HTR-8/SVneo (cell line): ENCODE data around the gene MAPKAPK2.

Source experiments
- DNase-seq: peaks from one replicate; pipeline ENCODE4 v3.0.0; 2011; ENCODE audit warnings: low spot score, mixed read lengths; ENCODE audit not compliant: insufficient read length
- FAIRE-seq: peaks from 2 replicates; lab custom pipeline; 2011; peaks lifted over from hg19 to GRCh38; lab: Jason Lieb, UNC

MAPKAPK2 gene

GRCh38 chr1:206699626-206700025 is 14.9 kb downstream of the MAPKAPK2 start:
- no peak for DNase-seq
- no peak for FAIRE-seq

DNA sequence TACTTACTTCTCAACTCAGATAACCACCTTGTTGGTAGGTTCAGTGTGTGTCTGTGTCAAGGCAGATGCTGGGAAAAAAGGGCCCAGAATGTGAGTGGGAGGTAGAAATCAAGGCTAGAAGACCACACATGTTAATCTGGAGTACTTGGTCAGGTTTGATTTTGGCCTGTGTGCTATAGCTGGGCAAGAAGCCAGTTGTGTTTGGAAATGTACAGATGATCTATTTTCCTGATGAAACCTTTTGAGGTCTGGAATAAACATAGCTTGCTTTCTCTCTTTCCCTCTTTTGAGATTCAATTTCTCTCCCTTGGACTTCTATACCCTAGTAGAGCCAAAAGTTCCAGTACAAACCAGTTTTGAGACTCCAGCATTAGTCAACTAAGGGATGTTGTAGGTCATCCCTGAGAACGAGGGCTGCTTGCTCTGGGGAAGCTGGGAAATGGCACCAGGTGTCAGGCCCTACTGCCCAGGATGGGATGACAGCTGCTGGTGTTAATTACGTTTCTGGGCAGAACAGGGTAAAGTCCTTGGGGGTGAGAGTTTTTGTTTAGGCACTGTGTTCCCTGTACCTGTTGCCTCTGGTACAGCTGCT is 15.8 kb downstream of the MAPKAPK2 start:
- FAIRE-seq: no peak
- DNase-seq: no peak

- FAIRE-seq: no peak
- no peak for DNase-seq
Measured at GRCh38 chr1:206702260-206702659, 17.6 kb downstream of the MAPKAPK2 start.

GRCh38 chr1:206702803-206703202 is 18.1 kb downstream of the MAPKAPK2 start:
- no peak for DNase-seq
- no peak for FAIRE-seq

DNA sequence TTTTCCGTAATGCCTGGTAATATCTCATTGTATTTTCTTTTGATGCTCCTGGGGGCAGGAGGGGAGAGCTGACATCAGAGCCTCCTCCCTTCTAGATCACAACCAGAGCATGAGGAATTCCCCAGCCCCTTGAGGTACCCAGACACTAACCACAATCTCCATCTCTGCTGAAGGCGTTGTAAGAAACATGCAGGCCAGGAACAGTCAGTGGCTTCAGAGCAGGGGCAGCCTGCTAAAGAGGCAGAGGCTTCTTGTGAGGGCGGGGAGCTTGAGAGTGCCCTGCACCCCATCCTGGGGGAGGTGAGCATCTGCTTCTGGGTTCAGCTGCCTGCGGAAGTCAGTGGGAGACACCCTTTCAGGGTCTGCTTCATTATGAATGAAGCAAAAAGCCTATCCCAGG is 19.0 kb downstream of the MAPKAPK2 start:
- DNase-seq (no peak), FAIRE-seq (no peak)

DNA sequence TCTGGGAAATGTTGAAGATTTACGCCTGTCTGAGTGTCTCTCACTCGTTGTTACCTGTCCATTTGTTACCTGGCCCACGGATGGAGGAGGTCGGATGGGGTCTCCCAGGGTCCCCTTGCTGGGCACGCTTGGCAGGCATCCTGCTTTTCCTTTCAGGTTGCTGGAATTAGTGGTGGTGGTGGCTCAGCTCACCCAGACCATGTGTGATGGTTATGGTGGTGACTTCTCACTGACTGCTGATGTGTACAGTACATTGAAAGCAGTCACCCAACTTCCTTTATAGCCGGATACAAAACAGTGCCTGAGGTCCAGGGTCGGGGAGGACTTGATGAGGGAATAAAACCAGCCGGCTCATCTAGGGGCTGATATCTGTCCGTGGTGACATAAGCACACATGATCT is 19.5 kb downstream of the MAPKAPK2 start:
- DNase-seq (no peak), FAIRE-seq (no peak)

DNA sequence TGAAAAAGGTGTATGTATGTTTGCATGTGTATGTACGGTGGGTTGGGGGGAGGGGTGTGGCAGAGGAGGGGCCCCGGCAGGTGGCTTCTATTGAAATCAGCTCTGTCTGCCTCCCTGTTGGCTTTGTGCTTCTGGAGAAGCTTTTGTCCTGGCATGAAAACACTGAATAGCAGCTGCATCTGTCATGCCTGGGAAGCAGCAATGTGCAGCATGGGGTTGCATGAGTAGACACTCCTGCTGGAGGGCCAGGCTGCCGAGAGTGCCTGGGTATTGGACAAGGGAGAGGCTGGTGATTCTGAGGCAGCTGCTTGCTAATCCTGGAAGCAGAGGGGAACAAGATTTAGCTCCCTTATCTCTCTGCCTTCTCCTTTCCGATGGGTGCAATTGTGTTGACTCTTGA is 20.5 kb downstream of the MAPKAPK2 start:
- no peak for DNase-seq
- no peak for FAIRE-seq

- FAIRE-seq: no peak
- no peak for DNase-seq
Measured at GRCh38 chr1:206705726-206706297, 21.1 kb downstream of the MAPKAPK2 start.

GRCh38 chr1:206706298-206706791 is 21.6 kb downstream of the MAPKAPK2 start:
- no peak for DNase-seq
- FAIRE-seq: no peak

- FAIRE-seq: no peak
- no peak for DNase-seq
Measured at GRCh38 chr1:206706806-206707366, 22.2 kb downstream of the MAPKAPK2 start.

- FAIRE-seq: no peak
- no peak for DNase-seq
Measured at GRCh38 chr1:206708058-206708457, 23.4 kb downstream of the MAPKAPK2 start.

DNA sequence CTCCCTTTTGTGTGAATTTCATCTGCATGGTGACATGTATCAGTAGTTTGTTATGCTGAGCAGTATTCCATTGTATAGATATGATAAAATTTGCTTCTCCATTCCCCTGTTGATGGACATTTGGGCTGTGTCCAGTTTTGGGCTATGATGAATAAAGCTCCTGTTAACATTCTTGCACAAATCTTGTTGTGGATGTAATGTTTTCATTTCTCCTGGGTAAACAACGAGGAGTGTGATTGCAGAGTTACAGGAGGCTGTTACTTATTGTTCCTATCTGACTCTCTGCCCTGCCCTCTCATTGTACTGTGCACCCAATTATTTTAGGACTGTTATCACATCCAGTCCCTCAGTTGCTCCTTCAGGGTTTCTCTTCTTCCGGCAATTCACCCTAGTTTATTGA is 24.2 kb downstream of the MAPKAPK2 start:
- FAIRE-seq (no peak), DNase-seq (no peak)

DNA sequence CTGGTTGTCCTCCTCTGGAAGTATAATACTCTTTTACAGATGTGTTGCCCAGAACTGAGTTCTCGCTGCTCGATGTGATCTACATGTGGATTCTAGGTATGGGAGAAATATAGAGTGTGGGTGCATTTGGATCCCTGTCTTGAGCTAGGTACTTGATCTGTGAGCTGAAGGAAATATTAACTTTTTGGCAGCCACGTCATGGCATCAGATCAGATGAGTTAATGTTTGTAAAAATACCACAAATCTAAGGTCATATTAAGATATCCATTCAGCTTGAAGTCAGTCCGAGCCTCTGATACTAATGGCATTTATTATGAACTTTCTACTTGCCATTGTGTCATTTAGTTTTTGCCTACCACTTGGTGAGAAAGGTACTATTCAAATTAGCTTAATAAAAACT is 24.6 kb downstream of the MAPKAPK2 start:
- FAIRE-seq (no peak), DNase-seq (no peak)

DNA sequence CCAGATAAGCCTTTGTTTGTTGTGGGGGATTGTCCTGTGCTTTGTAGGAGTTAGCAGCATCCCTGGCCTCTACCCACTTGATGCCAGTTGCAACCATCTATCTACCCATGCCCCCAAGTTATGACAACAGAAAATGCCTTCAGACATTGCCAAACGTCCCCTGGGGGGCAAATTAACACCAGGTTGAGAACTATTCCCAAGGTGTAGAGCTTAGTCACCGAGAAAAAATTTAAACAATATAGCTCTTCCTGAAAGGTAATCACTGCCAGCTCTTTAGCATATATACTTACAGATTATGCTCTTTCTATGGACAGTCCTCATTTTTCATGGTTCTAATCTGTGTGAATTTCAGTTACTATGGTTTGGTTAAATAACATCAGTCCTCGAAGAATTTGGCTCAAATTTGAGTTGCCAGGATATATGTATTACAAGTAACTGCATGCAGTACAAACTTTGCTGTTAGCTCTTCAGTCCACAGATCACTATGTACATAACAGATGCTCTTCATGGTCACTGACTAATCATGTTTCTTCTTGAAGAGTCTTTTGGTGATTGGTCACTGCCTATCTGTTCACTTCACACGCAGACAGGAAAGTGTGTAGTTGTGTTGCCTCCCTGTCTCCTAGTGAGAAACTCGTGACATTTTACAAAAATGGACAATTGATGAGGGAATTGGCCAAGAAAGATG is 25.2 kb downstream of the MAPKAPK2 start:
- FAIRE-seq (no peak), DNase-seq (no peak)

GRCh38 chr1:206710460-206710823 is 25.7 kb downstream of the MAPKAPK2 start:
- FAIRE-seq: no peak
- DNase-seq: no peak

GRCh38 chr1:206713070-206713469 is 28.4 kb downstream of the MAPKAPK2 start:
- FAIRE-seq (no peak), DNase-seq (no peak)

DNA sequence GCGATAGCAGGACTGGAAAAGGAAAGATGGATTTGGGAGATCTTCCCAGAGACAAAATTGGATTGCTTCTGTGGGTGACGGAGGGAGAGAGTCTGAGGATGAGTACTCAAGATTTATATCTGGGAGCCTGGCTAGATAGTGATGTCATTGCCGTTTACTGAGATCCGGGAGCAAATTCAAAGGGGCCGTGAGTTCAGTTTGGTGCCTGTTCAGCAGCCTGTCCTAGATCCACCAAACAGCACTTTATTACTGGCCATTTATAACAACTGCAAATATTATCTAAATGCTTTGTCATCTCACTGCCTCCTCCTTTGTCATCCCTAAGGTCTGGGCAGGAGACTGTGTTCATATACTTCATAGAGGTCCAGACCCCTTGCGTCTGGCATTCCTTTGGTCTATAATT is 29.2 kb downstream of the MAPKAPK2 start:
- DNase-seq (no peak), FAIRE-seq (no peak)

DNA sequence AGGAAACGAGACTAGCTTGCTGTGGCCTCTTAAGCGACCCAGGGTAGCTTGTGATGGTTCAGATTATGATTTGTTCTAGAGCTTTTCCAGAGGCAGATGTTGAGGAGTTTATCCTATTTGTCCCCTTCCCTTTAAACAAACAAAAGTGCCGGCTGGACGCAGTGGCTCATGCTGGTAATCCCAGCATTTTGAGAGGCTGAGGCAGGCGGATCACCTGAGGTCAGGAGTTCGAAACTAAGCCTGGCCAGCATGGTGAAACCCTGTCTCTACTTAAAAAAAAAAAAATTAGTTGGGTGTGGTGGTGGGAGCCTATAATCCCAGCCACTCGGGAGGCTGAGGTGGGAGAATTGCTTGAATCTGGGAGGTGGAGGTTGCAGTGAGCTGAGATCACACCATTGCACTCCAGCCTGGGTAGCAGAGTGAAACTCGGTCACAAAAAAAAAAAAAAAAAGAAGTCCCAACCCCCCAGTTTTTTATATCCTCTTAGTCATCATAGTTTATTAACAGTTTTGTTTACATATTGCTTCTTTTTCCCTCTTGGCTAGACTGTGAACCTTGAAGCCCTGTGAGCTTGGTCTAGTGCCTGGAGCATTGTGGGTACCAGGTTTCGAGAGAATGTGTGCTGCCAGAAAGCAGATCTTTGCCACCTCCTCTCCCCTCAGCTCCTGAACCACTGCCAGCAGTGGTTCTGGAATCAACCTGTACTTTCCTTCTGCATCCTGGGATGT is 29.8 kb downstream of the MAPKAPK2 start:
- FAIRE-seq: no peak
- no peak for DNase-seq

GRCh38 chr1:206715120-206715519 is 30.4 kb downstream of the MAPKAPK2 start:
- no peak for FAIRE-seq

DNA sequence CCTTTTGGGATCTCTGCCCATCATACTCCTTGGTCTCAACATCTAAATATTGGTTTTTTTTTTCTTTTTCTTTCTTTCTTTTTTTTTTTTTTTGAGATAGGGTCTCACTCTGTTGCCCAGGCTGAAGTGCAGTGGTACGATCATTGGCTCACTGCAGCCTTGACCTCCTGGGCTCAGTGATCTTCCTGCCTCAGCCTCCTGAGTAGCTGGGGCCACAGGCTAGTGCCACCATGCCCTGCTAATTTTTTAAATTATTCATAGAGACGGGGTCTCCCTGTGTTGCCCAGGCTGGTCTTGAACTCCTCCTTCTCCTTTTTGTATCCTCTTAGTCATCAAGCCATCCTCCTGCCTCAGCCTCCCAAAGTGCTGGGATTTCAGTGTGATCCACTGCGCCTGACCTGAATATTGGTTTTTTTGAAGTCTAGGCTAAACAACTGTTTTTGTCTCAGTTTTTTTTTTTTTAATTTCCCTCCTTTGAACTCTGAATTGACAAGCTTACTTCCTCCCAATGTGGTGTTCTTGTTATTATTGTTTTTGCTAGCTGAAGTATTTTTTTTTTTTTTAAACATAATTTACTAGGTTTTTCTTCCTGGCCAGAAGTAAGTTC is 30.9 kb downstream of the MAPKAPK2 start:
- FAIRE-seq: no peak

More at GRCh38 chr1:206715120-206715519, 30.4 kb downstream of the MAPKAPK2 start:
- no peak for DNase-seq

More for the DNA sequence above, 30.9 kb downstream of the MAPKAPK2 start:
- DNase-seq: no peak
